ENCODE measurements around the gene TMEM51. TPM values are rescaled to one million over a fixed set of nuclear protein-coding genes. Genes with fewer than 3 reads are reported as not detected.

TMEM51 gene
- total RNA-seq, 1 donor: 0.72 TPM

DNA sequence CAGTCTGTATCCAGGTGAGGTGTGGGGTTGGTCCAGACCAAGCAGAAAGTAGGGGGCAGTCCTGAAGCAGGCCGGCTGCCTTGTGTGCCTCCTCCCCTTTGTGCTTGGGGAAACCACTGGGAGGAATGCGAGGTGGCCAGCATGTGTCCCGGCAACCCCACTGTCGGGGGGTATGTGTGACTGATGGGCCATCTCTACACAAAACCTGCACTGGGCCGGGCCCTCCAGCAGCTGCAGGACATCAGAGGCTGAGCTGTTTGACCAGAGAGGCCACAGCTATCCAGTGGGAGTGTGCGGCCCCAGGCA lies 33.3 kb downstream of the TMEM51 start:
- Histone ChIP-seq H3K36me3 (ENCODE audit: insufficient read depth, low read length) (no peaks in the 10 kb centered on the region), H3K4me2 (ENCODE audit: insufficient read depth, low read length) (no peak overlapping the region), H4K20me1 (ENCODE audit: insufficient read depth, low read length) (peaks cover 4% of the 10 kb centered on the region), H3K9me3 (ENCODE audit: low read depth, low read length) (no peaks in the 10 kb centered on the region), H3K4me3 (ENCODE audit: insufficient read depth, low read length) (no peak overlapping the region), H3K4me1 (ENCODE audit: insufficient read depth, low read length) (peaks cover 4% of the 10 kb centered on the region), H3K27ac (ENCODE audit: low read depth, low read length) (no peak overlapping the region), H3K79me2 (ENCODE audit: insufficient read depth, low read length) (no peaks in the 10 kb centered on the region), H3K27me3 (ENCODE audit: insufficient read depth, low read length) (no peaks in the 10 kb centered on the region), H2AFZ (ENCODE audit: low read length) (no peak overlapping the region)
- TF ChIP-seq, protein P1, sequence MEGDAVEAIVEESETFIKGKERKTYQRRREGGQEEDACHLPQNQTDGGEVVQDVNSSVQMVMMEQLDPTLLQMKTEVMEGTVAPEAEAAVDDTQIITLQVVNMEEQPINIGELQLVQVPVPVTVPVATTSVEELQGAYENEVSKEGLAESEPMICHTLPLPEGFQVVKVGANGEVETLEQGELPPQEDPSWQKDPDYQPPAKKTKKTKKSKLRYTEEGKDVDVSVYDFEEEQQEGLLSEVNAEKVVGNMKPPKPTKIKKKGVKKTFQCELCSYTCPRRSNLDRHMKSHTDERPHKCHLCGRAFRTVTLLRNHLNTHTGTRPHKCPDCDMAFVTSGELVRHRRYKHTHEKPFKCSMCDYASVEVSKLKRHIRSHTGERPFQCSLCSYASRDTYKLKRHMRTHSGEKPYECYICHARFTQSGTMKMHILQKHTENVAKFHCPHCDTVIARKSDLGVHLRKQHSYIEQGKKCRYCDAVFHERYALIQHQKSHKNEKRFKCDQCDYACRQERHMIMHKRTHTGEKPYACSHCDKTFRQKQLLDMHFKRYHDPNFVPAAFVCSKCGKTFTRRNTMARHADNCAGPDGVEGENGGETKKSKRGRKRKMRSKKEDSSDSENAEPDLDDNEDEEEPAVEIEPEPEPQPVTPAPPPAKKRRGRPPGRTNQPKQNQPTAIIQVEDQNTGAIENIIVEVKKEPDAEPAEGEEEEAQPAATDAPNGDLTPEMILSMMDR (IDR thresholded peaks at IDR 0.05; ENCODE audit: extremely low read depth, low read depth, low read length): no peak
- no peak for DNase-seq (ENCODE audit: insufficient read length, low spot score, missing footprints)

DNA sequence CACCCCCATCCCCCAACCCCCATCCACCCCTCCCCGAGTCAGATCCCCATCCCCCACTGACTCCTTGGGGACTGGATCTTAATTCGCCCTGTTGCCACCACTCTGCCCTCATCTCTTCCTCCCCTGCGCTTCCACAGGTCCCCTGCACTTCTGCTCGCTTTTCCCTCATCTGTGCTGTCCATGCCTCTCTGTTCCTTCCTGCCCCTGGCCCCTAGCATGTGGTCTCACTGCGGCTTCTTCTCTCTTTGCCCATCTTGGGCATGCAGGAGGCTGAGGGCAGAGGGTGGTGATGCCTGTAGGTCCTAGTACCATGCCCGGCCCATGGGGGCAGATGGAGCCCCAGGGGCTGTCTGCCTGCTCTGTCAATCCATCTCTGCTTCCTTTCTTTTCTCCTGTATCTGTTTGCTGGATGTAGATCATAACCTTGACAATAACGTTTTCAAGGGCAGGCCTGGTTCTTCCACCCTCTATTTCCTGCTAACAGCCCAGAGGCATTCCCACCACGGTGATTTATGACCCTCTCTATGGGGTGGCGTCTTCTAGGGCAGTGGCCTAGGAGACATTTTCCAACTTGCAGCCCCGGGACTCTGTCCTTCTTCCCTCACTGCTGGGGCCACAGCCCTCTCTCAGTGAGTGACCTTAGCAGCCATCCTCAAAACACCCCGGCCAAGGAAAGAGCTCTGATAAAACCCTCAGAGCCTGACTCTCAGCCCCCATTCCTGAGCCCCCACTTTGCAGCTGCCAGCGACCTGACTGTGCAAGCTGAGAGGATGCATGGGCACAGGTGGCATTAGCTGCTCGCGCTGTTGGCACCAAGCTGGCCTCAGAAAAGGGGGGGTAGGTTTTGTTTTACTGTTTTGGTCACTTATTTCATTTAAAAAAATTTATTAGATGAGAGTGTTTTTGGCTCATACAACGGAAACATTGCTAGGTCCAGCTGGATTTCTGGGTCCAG lies 33.9 kb downstream of the TMEM51 start:
- TF ChIP-seq, protein P1 (IDR thresholded peaks at IDR 0.05; ENCODE audit: extremely low read depth, low read depth, low read length): no peak
- Histone ChIP-seq H2AFZ (ENCODE audit: low read length) (no peak overlapping the region), H3K4me2 (ENCODE audit: insufficient read depth, low read length) (no peak overlapping the region), H3K4me3 (ENCODE audit: insufficient read depth, low read length) (no peak overlapping the region), H3K27ac (ENCODE audit: low read depth, low read length) (no peak overlapping the region), H4K20me1 (ENCODE audit: insufficient read depth, low read length) (peaks cover 4% of the 10 kb centered on the region), H3K27me3 (ENCODE audit: insufficient read depth, low read length) (no peaks in the 10 kb centered on the region), H3K4me1 (ENCODE audit: insufficient read depth, low read length) (peaks cover 4% of the 10 kb centered on the region), H3K36me3 (ENCODE audit: insufficient read depth, low read length) (no peaks in the 10 kb centered on the region), H3K9me3 (ENCODE audit: low read depth, low read length) (no peaks in the 10 kb centered on the region), H3K79me2 (ENCODE audit: insufficient read depth, low read length) (no peaks in the 10 kb centered on the region)
- DNase-seq (ENCODE audit: insufficient read length, low spot score, missing footprints): no peak

DNA sequence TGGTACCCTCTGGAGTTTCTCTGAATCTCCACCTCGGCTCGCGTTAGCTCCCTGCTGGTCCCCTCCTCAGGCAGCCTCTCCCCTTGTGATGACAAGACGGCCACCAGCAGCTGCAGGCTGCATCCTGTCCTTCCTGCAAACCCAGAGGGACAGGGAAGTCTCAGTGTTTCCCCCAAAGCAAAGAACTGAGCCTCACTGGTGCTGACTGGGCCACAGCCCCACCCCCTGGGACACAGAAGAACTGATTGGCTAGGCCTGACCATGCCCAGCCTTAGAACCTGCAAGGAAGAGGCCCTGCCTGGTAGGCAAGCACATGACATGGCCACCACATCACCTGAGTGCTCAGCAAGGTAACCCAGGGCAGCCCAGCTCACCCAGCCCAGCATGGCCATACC lies 34.6 kb downstream of the TMEM51 start:
- no peak overlapping the region for H2AFZ ChIP-seq (ENCODE audit: low read length)
- TF ChIP-seq, protein P1 (IDR thresholded peaks at IDR 0.05; ENCODE audit: extremely low read depth, low read depth, low read length): no peak
- H3K4me2 ChIP-seq (ENCODE audit: insufficient read depth, low read length): no peak overlapping the region
- H3K9me3 ChIP-seq (ENCODE audit: low read depth, low read length): no peaks in the 10 kb centered on the region
- no peaks in the 10 kb centered on the region for H3K36me3 ChIP-seq (ENCODE audit: insufficient read depth, low read length)
- no peaks in the 10 kb centered on the region for H3K79me2 ChIP-seq (ENCODE audit: insufficient read depth, low read length)
- peaks cover 4% of the 10 kb centered on the region for H3K4me1 ChIP-seq (ENCODE audit: insufficient read depth, low read length)
- H3K27me3 ChIP-seq (ENCODE audit: insufficient read depth, low read length): no peaks in the 10 kb centered on the region
- DNase-seq (ENCODE audit: insufficient read length, low spot score, missing footprints): no peak
- H3K4me3 ChIP-seq (ENCODE audit: insufficient read depth, low read length): no peak overlapping the region
- peaks cover 4% of the 10 kb centered on the region for H4K20me1 ChIP-seq (ENCODE audit: insufficient read depth, low read length)
- no peak overlapping the region for H3K27ac ChIP-seq (ENCODE audit: low read depth, low read length)

DNA sequence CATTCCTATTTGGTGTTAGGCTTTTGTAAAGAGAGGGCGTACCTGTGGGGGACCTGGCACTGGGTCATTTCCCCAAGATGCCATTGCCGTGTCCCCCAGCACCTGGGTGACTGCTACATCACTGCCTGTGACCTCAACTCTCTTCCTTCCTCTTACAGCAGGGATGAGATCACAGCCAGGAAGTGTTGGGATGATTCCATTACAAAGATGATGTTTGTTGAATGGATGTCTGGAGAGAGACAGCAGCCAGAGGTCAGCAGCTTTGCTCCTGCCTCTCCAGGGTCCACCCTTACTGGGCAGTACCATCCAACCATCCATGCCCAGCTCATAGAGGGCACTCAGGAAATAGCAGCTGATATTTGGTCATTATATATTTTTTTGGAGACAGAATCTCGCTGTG lies 35.1 kb downstream of the TMEM51 start:
- H3K79me2 ChIP-seq (ENCODE audit: insufficient read depth, low read length): no peaks in the 10 kb centered on the region
- no peaks in the 10 kb centered on the region for H3K9me3 ChIP-seq (ENCODE audit: low read depth, low read length)
- no peak overlapping the region for H3K4me3 ChIP-seq (ENCODE audit: insufficient read depth, low read length)
- no peak overlapping the region for H2AFZ ChIP-seq (ENCODE audit: low read length)
- no peaks in the 10 kb centered on the region for H3K27me3 ChIP-seq (ENCODE audit: insufficient read depth, low read length)
- H3K36me3 ChIP-seq (ENCODE audit: insufficient read depth, low read length): no peaks in the 10 kb centered on the region
- peaks cover 4% of the 10 kb centered on the region for H4K20me1 ChIP-seq (ENCODE audit: insufficient read depth, low read length)
- TF ChIP-seq, protein P1 (IDR thresholded peaks at IDR 0.05; ENCODE audit: extremely low read depth, low read depth, low read length): no peak
- H3K4me1 ChIP-seq (ENCODE audit: insufficient read depth, low read length): peaks cover 4% of the 10 kb centered on the region
- no peak for DNase-seq (ENCODE audit: insufficient read length, low spot score, missing footprints)
- no peak overlapping the region for H3K27ac ChIP-seq (ENCODE audit: low read depth, low read length)
- H3K4me2 ChIP-seq (ENCODE audit: insufficient read depth, low read length): no peak overlapping the region
